ENCODE data around the gene RAB15.

GRCh38 chr14:64993266-64993930 lies 21.3 kb upstream of the RAB15 start:
- TF ChIP-seq CTCF (IDR thresholded peaks at IDR 0.05; ENCODE audit: low read depth, low read length) (no peak), EZH2phosphoT487 (IDR thresholded peaks at IDR 0.05; ENCODE audit: low read depth) (no peak)
